Measurements from ENCODE around the gene DAB2IP.
"Not testable (repeated sequence)": the region's sequence is repeated elsewhere in the genome, so short reads cannot be mapped to it uniquely, and the experiment has no call there.

The DAB2IP gene

DNA sequence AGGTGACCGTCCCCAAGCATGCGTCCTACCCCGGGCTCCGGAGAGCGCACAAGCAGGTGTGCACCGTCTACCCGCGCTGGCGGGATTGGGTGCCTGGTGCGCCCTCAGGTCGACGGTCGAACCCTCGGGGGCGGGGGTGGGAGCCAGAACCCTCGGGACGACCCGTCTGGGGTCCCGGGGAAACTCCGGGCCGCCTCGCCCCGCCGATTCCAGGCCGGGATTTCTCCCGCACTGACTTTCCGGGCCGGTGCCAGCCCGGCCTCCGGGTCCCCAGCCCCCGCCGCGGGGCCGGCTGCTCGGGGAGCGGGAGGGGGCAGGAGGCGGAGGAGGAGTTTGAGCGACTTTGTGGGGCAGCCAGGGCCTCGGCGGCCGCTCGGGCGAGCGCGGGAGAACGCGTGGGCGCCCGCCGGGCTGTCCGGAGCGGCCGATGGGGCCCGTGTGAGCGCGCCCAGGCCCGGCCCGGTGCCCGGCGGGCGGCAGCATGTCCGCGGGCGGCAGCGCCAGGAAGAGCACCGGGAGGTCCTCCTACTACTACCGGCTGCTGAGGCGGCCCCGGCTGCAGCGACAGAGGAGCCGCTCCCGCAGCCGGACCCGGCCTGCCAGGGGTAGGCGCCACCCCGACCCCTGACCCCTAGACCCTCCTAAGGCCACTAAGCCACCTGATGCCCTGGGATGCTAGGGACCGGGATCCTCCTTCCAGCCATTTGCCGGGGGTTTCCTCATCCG is at the start of gene DAB2IP:
TSS of gene DAB2IP (plus strand) at position 340 of the 726 bp plus-strand sequence. CDS start at position 482, 142 bp downstream.
- DNase-seq (ENCODE audit: low read depth), result no peak

DNA sequence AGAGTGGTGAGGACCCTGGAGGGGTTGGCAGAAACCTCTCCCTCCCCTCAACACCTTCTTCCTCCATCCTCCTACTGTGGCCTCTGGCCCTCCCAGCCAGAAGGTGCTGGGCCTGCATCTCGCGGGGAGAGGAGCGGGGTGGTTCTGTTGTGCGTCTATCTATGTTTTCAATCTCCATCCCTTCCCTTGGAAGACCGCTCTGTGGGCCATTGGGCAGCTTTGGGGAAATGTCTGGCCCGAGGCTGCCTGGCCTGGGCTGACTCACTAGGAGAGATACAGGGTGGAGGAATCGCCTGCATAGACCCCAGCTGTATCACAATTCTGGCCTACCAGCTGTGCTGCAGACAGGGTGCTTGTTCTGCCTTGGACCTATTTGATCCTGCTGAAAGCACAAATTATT is 48.4 kb upstream of the DAB2IP start:
- DNase-seq (ENCODE audit: low read depth), result no peak

- DNase-seq (ENCODE audit: low read depth), result no peak
Observed at GRCh38 chr9:121604242-121604641, 47.2 kb upstream of the DAB2IP start.

DNA sequence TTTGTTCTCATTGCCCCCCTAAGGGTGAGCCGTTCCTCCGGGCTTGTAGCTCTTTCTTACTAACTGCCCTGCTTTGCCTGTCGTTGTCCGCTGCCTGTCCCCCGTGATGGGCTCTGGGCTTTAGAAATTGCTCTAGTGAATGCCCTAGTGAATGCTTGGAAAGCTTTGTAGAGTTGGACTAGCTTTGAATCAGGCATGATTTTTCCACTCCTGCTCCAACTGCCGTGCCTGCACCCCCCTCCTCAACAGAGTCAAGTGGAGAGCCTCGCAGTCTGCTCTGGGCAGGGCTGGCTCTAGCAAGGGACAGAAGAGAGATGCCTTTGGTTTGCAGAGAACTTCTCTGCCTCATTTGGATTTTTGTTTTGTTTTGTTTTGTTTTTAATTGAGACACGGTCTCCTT is 46.8 kb upstream of the DAB2IP start:
- DNase-seq (ENCODE audit: low read depth), result no peak

- DNase-seq (ENCODE audit: low read depth), result no peak
Observed at GRCh38 chr9:121607434-121608167, 43.8 kb upstream of the DAB2IP start.

DNA sequence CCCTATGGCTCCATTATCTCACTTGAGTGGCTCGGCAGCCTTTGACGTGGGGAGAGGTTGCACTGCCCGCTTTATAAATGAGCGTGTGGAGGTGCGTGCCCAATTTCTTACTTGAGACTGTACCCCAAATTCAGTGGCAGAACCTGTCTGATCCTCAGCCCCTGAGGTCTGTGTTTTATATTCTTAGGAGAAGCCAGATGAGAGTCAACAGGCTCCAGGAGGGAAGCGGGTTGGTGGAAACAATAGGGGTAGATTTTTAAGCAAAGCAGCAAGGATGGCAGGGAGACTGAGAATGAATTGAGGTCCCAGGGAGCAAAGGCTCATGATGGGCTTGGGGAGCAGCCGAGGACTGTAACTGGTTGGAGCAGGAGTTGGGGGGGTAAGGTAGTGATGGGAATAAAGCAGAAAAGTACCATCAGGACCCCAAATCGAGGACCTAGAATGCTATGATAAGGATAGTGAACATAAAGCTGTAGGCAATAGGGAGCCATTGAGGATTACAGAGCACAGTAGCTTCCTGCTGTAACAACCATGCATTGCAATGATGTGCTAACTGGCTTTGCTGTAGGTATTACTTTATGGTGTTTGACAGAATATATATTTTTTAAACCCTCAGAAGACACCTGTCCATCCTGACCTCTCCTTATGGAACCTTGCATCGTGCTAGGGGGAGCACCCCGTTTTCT is 43.1 kb upstream of the DAB2IP start:
- DNase-seq (ENCODE audit: low read depth), result no peak

- no peak for DNase-seq (ENCODE audit: low read depth)
Observed at GRCh38 chr9:121609822-121610637, 41.4 kb upstream of the DAB2IP start.

DNA sequence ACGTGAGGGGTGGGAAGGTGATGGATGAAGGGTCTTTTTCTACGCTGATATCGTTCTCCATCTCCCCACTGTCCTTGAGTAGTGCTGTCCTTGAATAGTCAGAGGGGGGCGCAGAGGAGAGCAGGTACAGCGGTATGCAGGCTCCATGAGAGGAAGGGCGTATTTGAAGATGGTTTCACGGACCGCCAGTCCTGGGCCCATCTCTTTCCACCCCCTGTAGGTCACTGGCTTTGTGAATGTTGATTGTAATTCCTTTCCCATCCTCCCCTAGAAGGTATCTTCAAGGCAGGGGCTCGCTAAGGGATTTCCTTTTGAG is 40.8 kb upstream of the DAB2IP start:
- DNase-seq (ENCODE audit: low read depth), result no peak

- DNase-seq (ENCODE audit: low read depth), result no peak
Observed at GRCh38 chr9:121612511-121612998, 38.9 kb upstream of the DAB2IP start.

- no peak for DNase-seq (ENCODE audit: low read depth)
Observed at GRCh38 chr9:121613009-121613752, 38.3 kb upstream of the DAB2IP start.

DNA sequence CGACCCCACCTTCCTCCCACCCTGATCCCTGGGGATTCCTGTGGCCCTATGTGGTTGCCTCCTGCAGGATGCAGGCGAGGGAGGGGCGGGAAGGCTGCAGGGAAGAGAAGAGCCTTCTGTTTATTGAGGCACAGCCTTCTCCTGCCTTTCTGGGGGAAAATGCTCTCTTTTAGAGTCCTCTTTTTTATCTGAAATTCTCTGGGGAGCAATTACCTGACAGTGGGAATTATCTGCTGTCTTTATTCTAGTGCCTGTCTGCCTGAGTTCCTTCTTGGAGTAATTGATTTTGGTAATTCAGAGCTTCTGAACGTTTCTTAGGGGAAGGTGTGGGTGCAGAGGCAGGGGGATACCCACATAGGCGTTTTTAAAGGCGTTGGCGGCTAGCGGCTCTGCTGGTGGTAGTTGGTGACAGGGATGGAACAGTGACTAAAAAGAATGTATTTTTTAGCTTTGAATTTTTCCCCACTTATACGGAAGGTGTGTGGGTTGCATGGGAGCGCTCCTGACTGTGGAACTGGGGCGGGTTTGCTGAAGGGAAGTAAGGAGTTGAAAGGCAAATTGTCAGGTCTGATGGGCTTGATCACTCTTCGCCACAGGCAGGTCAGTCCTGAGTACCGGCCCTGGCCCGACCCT is 35.2 kb upstream of the DAB2IP start:
- DNase-seq (ENCODE audit: low read depth), result no peak

DNA sequence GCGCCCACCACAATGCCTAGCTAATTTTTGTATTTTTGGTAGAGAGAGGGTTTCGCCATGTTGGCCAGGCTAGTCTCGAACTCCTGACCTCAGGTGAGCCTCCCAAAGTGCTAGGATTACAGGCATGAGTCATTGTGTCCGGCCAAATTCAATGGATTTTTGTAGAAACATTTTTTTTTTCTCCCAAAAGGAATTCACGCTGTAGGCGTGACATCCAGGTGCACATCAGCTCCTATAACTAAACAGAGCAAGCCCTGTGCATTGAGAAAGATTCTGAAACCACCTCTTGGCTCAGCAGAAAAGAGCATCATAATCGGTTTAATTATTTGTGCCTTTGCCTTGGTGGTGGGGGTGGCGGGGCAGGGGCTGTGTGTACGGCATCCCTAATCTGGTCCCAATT is 32.9 kb upstream of the DAB2IP start:
- no peak for DNase-seq (ENCODE audit: low read depth)

GRCh38 chr9:121618910-121619309 is 32.5 kb upstream of the DAB2IP start:
- DNase-seq (ENCODE audit: low read depth), result not testable (repeated sequence)

- no peak for DNase-seq (ENCODE audit: low read depth)
Observed at GRCh38 chr9:121619545-121620324, 31.7 kb upstream of the DAB2IP start.

DNA sequence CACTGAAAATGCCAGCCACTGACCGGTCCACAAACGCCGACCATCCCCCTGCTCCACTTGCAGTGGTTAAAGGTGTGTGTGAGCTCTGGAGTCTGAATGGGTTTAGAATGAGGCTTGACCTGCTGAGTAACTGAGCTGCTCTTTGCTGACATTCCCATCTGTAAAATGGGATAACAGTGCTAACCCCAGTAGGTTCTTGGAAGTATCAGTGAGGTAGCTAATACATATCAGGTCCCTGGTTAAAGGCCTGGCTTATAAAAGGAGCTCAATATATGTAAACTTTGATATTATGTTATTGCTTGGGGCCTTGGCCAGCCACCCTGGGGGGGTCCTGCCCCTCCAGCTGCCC is 31.1 kb upstream of the DAB2IP start:
- DNase-seq (ENCODE audit: low read depth), result no peak

- no peak for DNase-seq (ENCODE audit: low read depth)
Observed at GRCh38 chr9:121620777-121621449, 30.5 kb upstream of the DAB2IP start.

DNA sequence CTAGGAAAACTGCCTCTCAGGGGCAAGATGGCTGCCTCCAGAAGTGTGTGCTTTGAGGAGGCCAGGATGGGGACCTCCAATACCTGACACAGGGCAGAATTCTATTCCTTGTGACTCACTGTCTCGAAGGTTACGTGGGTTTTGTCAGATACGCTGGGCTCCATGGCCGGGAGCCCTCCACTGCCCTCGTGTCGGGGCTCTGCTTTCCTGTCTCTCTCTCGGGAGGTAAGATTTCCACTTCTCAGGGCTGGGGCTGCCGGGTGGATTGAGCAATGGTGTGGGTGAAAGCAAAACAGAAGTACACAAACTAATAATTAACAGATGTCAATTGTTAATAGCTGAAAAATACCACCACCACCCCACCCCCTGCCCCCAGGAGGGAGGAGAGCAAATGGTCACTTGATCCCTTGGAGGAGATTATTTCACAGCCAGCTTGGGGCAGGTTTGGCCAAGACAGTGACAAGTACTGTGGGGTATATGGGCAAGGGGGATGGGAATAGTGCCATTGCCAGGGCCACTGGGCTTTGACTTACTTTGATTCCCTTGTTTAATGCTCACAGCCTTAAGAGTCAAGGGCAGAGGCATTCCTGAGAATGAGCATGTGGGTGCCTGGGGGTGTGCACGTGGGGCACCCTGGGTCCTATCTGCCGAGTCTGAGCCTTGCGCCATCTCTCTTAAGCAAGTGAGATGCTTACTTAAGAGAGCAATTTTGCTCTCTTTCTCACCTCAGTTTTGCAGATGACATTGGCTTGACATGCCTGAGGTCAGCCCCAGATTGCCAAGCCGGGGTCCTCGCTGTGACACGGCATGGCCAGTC is 28.8 kb upstream of the DAB2IP start:
- DNase-seq (ENCODE audit: low read depth), result peak; percentile 44

DNA sequence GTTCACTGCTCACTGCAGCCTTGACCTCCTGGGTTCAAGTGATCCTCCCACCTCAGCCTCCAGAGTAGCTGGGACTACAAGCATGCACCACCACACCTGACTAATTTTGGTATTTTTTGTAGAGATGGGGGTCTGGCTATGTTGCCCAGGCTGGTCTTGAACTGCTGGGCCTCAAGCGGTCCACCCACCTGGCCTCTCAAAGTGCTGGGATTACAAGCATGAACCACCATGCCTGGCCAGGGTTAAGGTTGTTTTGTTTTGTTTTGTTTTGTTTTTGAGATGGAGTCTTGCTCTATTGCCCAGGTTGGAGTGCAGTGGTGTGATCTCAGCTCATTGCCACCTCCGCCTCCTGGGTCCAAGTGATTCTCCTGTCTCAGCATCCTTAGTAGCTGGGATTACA is 28.0 kb upstream of the DAB2IP start:
- not testable (repeated sequence) for DNase-seq (ENCODE audit: low read depth)

- no peak for DNase-seq (ENCODE audit: low read depth)
Observed at GRCh38 chr9:121625590-121625989, 25.8 kb upstream of the DAB2IP start.

All from fibroblast of the conjunctiva (primary cell).